OCI-LY7 (cell line): ENCODE results near the gene UQCRFS1. TPM values are rescaled to one million over a fixed set of nuclear protein-coding genes. Genes with fewer than 3 reads are reported as not detected.

Source experiments
- BruUV-seq: library from RNA; stranded (reverse); fragments of 400-500 nt; replicated peaks from 2 replicates; lab custom pipeline; 2021; lab: Mats Ljungman, UMichigan
- CTCF ChIA-PET: fragments of 300-600 bp; sonication (Branson Sonifier 250); formaldehyde crosslinking; loops from one replicate; lab custom pipeline; 2022; ENCODE audit warnings: antibody characterized with exemption; ENCODE audit not compliant: unreplicated experiment; lab: Charles Lee
- POLR2A ChIA-PET: fragments of 300-600 bp; sonication (Branson Sonifier 250); formaldehyde crosslinking; loops from one replicate; lab custom pipeline; 2022; ENCODE audit warnings: antibody characterized with exemption; lab: Charles Lee
- DNase-seq: peaks from one replicate; pipeline ENCODE4 v3.0.0-alpha.2; 2015; ENCODE audit warnings: low spot score
- H2AFZ ChIP-seq: fragments of 200-600 bp; sonication (generic), shearing (Covaris generic); 2 replicates; pipeline ENCODE4 v1.6.1; 2014; ENCODE audit warnings: mild to moderate bottlenecking, antibody characterized with exemption, low read length, moderate library complexity
- H3K27ac ChIP-seq: fragments of 200-600 bp; sonication (generic); 2 replicates; pipeline ENCODE4 v1.5.1; 2014; ENCODE audit warnings: mixed run types, low read depth, mild to moderate bottlenecking, moderate library complexity, low read length, inconsistent platforms; ENCODE audit not compliant: poor library complexity, severe bottlenecking
- H3K36me3 ChIP-seq: fragments of 200-600 bp; sonication (generic); 2 replicates; pipeline ENCODE4 v1.6.1; 2014; ENCODE audit warnings: mild to moderate bottlenecking, antibody characterized with exemption, low read length, moderate library complexity, mixed read lengths; ENCODE audit not compliant: insufficient read depth
- H3K4me1 ChIP-seq: fragments of 200-600 bp; sonication (generic); 2 replicates; pipeline ENCODE4 v1.5.1; 2014; ENCODE audit warnings: mild to moderate bottlenecking, low read length; ENCODE audit not compliant: insufficient read depth, poor library complexity, severe bottlenecking
- H3K4me2 ChIP-seq: fragments of 200-600 bp; sonication (generic); 2 replicates; pipeline ENCODE4 v1.6.1; 2014; ENCODE audit warnings: mild to moderate bottlenecking, low read length
- H3K4me3 ChIP-seq: fragments of 200-600 bp; sonication (generic); 2 replicates; pipeline ENCODE4 v1.5.1; 2014; ENCODE audit warnings: mild to moderate bottlenecking, low read depth, low read length; ENCODE audit not compliant: poor library complexity, severe bottlenecking
- H3K79me2 ChIP-seq: fragments of 200-600 bp; sonication (generic); 2 replicates; pipeline ENCODE4 v1.6.1; 2016; ENCODE audit warnings: low read depth, mild to moderate bottlenecking, low read length, moderate library complexity, mixed read lengths; ENCODE audit not compliant: insufficient read depth
- H3K9me2 ChIP-seq: fragments of 200-600 bp; sonication (generic); 2 replicates; pipeline ENCODE4 v1.6.1; 2016; ENCODE audit warnings: mild to moderate bottlenecking, low read length, mixed read lengths; ENCODE audit not compliant: insufficient read depth
- H3K9me3 ChIP-seq: fragments of 200-600 bp; sonication (generic); 2 replicates; pipeline ENCODE4 v1.6.1; 2014; ENCODE audit warnings: mild to moderate bottlenecking, mixed run types, low read length, mixed read lengths
- H4K20me1 ChIP-seq: fragments of 200-600 bp; sonication (generic); 2 replicates; pipeline ENCODE4 v1.6.1; 2014; ENCODE audit warnings: mild to moderate bottlenecking, antibody characterized with exemption, low read length, moderate library complexity, mixed read lengths; ENCODE audit not compliant: insufficient read depth
- EZH2phosphoT487 ChIP-seq: fragments of 200-600 bp; sonication (generic); IDR thresholded peaks from 2 replicates; pipeline ENCODE4 v1.6.1; 2018; ENCODE audit warnings: low read depth, borderline replicate concordance, mild to moderate bottlenecking, mixed run types, antibody characterized with exemption, low read length, moderate library complexity, mixed read lengths
- intact Hi-C: fragments of 100-400 bp; cut with micrococcal nuclease; formaldehyde crosslinking; loops from one replicate; pipeline ENCODE4 v1.10.0; 2022; ENCODE audit not compliant: unreplicated experiment
- total RNA-seq, 2 experiments: library from RNA; depleted of rRNA in 1 of 2; stranded (reverse); fragments of >200 nt in 1 of 2; shearing (Covaris generic) in 1 of 2; gene quantifications; 2 replicates each; pipeline ENCODE4 v1.2.3, GENCODE V29; 2014 to 2022
- TF ChIP-seq, protein P1 (sequence below): fragments of 200-600 bp; sonication (generic); conservative IDR thresholded peaks from 2 replicates; pipeline ENCODE4 v1.5.1; 2014; ENCODE audit warnings: mild to moderate bottlenecking, antibody characterized with exemption, low read length, moderate library complexity, mixed read lengths

Gene UQCRFS1
- total RNA-seq, 2 experiments from 2014 or later = 40.6 to 42.6 TPM

DNA sequence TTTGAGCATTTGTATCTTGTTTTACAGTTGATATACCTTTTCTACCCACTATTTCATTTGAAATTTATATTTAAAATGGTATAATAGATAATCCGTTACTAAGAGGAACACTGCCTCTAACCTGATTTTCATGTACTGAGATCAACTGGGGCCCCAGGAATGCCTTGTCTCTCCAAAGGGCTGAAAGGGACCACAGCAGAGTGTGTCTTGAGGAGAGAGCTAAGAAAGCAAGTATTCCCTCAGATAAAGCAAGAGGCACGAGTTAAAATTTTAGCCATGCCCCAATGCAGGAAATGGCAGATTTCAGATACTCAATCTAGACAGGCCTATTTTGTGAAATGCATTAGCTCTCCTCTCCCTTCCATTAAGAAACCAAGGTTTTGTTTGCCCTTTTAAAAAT is 10.7 kb downstream of the UQCRFS1 start:
- intact Hi-C loops = no loop called here
- ChIA-PET POLR2A (no interaction called here), CTCF (no interaction called here)
- Histone ChIP-seq H3K4me2 (no peak overlapping the region), H3K27ac (no peak overlapping the region), H3K79me2 (peaks cover 12% of the 10 kb centered on the region; the same call in 1 of the 2 replicates), H3K4me3 (no peak overlapping the region), H3K9me3 (no peaks in the 10 kb centered on the region), H3K4me1 (no peaks in the 10 kb centered on the region), H2AFZ (no peak overlapping the region), H3K9me2 (no peaks in the 10 kb centered on the region), H3K36me3 (peaks cover 33% of the 10 kb centered on the region), H4K20me1 (peaks cover 11% of the 10 kb centered on the region)
- no peak for DNase-seq
- BruUV-seq = no TSS peak
- TF ChIP-seq, protein P1, sequence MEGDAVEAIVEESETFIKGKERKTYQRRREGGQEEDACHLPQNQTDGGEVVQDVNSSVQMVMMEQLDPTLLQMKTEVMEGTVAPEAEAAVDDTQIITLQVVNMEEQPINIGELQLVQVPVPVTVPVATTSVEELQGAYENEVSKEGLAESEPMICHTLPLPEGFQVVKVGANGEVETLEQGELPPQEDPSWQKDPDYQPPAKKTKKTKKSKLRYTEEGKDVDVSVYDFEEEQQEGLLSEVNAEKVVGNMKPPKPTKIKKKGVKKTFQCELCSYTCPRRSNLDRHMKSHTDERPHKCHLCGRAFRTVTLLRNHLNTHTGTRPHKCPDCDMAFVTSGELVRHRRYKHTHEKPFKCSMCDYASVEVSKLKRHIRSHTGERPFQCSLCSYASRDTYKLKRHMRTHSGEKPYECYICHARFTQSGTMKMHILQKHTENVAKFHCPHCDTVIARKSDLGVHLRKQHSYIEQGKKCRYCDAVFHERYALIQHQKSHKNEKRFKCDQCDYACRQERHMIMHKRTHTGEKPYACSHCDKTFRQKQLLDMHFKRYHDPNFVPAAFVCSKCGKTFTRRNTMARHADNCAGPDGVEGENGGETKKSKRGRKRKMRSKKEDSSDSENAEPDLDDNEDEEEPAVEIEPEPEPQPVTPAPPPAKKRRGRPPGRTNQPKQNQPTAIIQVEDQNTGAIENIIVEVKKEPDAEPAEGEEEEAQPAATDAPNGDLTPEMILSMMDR = no peak
- no peak for TF ChIP-seq EZH2phosphoT487

DNA sequence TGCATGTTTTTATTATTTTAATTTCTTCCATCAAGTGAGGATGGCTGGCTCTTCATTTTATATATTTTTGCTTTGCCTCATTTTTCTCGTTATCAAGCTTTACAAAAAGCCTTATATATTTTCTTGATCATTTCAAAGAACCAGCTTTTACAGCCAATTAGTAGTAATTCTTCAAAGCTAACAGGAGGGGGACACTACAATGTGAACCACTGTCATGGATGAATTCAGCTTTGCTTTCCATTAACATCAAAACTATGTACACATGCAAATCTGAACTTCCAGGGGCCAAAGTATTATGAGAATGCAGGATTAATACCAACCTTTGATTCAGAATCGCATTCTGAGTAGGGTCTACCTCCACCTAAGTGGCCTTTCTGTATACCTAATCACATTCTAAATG is 11.1 kb downstream of the UQCRFS1 start:
- CTCF ChIA-PET = no interaction called here
- POLR2A ChIA-PET = interaction anchor here (0.7 kb wide), 1 partner anchor 314 kb away, joined by 3 read pairs; no protein-coding TSS in a partner anchor
- intact Hi-C loops = no loop called here

DNA sequence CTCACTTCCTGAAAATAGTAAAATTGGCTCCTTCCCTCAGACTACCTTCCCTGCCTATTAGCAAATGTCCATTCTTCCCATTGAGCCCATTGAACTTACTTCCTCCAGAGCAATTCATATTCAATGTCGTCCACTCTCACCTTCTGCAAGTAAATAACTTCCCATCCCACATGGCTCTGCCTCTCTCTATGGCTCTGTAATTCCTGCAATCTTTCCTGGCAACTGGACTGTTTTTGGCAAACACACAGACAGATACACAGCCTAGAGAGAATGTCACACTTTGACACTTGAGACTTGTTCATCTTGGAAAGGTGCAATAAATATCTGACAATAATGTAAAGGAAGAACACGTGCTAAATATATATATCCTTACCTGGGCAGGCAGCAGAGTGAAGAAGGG is 18.3 kb downstream of the UQCRFS1 start:
- Histone ChIP-seq H3K4me3 (no peak overlapping the region), H3K9me2 (no peaks in the 10 kb centered on the region), H3K4me1 (no peaks in the 10 kb centered on the region), H4K20me1 (no peaks in the 10 kb centered on the region), H3K9me3 (no peaks in the 10 kb centered on the region), H3K27ac (no peak overlapping the region), H2AFZ (no peak overlapping the region), H3K79me2 (no peaks in the 10 kb centered on the region), H3K36me3 (no peaks in the 10 kb centered on the region), H3K4me2 (no peak overlapping the region)
- ChIA-PET POLR2A (no interaction called here), CTCF (no interaction called here)
- intact Hi-C loops = no loop called here
- no peak for DNase-seq
- no TSS peak for BruUV-seq
- TF ChIP-seq, protein P1 = no peak
- no peak for TF ChIP-seq EZH2phosphoT487

More for the DNA sequence above, 11.1 kb downstream of the UQCRFS1 start:
- Histone ChIP-seq H3K9me3 (no peaks in the 10 kb centered on the region), H3K9me2 (no peaks in the 10 kb centered on the region), H2AFZ (no peak overlapping the region), H3K36me3 (peaks cover 29% of the 10 kb centered on the region), H3K79me2 (peaks cover 10% of the 10 kb centered on the region; the same call in 1 of the 2 replicates), H4K20me1 (peaks cover 11% of the 10 kb centered on the region), H3K4me2 (no peak overlapping the region), H3K4me3 (no peak overlapping the region), H3K27ac (no peak overlapping the region), H3K4me1 (no peaks in the 10 kb centered on the region)
- no TSS peak for BruUV-seq
- DNase-seq = no peak
- TF ChIP-seq, protein P1 = 0 out of 2 replicates have a peak, but pooled peaks have one; percentile 39
- no peak for TF ChIP-seq EZH2phosphoT487
